ENCODE data around the gene KIR3DL1.
"Not testable (repeated sequence)": the region's sequence is repeated elsewhere in the genome, so short reads cannot be mapped to it uniquely, and the experiment has no call there.

KIR3DL1 gene

DNA sequence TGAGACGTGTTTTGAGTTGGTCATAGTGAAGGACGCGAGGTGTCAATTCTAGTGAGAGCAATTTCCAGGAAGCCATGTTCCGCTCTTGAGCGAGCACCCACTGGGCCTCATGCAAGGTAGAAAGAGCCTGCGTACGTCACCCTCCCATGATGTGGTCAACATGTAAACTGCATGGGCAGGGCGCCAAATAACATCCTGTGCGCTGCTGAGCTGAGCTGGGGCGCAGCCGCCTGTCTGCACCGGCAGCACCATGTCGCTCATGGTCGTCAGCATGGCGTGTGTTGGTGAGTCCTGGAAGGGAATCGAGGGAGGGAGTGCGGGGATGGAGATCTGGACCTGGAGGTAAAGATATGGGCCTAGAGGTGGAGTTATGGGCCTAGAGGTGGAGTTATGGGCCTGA is at the start of gene KIR3DL1:
Gene KIR3DL1 (plus strand): TSS at position 218 of the 400 bp plus-strand sequence.
- not testable (repeated sequence) for DNase-seq (ENCODE audit: low read depth in 2 of 2)

DNA sequence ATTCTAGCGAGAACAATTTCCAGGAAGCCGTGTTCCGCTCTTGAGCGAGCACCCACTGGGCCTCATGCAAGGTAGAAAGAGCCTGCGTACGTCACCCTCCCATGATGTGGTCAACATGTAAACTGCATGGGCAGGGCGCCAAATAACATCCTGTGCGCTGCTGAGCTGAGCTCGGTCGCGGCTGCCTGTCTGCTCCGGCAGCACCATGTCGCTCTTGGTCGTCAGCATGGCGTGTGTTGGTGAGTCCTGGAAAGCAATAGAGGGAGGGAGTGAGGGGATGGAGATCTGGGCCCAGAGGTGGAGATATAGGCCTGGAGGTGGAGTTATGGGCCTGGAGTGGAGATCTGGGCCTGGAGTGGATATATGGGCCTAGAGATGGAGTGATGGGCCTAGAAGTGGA is 46.6 kb upstream of the KIR3DL1 start, which contains the start of gene KIR2DL1:
Gene KIR2DL1 (plus strand): TSS at position 148 of the 400 bp plus-strand sequence. CDS start 58 bp downstream, at position 206.
- DNase-seq (ENCODE audit: low read depth in 2 of 2): not testable (repeated sequence)

DNA sequence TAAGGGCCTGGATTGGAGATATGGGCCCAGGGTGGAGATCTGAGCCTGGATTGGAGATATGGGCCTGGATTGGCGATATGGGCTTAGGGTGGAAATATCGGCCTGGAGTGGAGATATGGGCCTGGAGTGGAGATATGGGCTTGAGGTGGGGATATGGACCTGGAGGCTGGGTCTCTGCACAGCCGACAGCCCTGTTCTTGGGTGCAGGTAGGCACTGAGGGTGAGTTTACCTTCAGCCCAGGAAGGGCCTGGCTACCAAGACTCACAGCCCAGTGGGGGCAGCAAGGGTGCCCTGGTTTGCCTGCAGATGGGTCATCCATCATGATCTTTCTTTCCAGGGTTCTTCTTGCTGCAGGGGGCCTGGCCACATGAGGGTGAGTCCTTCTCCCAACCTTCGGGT is 45.8 kb upstream of the KIR3DL1 start:
- DNase-seq (ENCODE audit: low read depth in 2 of 2): not testable (repeated sequence)

DNA sequence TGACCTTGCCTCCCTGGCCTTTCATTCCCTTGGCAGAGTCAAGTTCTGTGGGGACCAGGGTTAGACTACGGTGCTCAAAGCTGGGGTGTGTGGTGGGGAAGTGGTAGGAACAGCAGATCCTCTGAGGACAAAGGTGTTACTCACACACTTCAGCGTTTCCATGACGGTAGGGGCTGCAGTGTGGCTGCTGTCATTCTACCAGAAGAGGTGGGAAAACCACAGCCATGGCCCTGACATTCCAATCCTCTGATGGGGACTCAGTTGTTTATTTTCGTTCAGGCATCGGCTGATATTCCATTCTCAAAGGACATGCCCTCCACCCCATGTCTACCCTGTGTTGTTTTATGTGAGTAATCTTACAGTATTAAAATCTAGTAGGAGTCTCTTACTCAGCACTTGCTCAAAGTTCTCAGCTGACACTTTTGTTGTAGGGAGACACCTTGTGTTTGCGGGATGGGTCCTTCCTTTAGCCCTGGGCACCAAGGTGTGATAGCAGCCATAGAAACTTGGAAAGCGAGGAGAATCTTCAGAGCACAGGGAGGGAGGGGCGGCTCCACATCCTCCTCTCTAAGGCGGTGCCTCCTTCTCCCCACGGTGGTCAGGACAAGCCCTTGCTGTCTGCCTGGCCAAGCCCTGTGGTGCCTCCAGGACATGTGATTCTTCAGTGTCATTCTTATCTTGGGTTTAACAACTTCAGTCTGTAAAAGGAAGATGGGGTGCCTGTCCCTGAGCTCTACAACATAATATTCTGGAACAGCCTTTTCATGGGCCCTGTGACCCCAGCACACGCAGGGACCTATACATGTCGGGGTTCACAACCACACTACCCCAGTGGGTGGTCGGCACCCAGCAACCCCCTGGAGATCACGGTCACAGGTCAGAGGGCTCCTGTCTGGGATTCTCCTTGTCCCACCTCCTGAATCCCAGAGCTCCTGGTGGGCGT is 45.0 kb upstream of the KIR3DL1 start:
- not testable (repeated sequence) for DNase-seq (ENCODE audit: low read depth in 2 of 2)

DNA sequence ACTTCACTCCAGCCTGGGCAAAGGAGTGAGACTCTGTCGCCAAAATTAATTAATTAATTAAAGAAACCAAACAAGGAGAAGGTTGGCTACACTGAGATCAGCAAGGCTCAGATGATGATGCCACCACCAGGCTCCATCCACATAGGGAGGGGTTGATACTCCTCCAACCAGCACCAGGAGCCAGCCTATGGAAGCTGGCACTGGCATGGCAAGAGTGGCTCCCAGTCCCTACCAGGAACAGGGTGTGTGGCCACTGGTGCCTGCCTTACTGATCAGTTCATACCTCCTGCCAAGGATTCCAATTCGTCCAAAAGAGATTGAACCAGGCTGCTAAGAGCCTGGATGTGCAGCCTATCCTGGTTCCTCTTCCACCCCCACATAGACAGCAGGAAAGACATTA is 43.6 kb upstream of the KIR3DL1 start:
- not testable (repeated sequence) for DNase-seq (ENCODE audit: low read depth in 2 of 2)

DNA sequence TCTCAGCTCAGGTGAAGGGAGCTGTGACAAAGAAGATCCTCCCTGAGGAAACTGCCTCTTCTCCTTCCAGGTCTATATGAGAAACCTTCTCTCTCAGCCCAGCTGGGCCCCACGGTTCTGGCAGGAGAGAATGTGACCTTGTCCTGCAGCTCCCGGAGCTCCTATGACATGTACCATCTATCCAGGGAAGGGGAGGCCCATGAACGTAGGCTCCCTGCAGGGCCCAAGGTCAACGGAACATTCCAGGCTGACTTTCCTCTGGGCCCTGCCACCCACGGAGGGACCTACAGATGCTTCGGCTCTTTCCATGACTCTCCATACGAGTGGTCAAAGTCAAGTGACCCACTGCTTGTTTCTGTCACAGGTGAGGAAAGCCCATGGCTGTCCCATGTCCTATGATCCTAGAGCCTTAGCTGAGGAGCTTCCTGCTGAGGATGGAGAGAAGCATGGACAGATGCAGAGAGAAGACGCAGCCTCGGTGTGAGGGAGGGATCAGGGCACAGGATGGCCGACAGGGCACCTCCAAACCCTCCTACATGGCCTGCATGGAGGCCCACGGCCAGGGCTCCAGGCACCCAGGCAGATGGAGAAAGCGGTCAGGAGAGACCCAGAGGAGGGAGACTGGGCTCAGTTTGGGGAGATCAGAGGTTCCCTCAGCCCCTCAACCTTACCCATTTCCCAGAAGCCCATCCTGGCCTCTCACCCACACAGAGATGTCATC is 41.0 kb upstream of the KIR3DL1 start:
- DNase-seq (ENCODE audit: low read depth in 2 of 2): not testable (repeated sequence)

DNA sequence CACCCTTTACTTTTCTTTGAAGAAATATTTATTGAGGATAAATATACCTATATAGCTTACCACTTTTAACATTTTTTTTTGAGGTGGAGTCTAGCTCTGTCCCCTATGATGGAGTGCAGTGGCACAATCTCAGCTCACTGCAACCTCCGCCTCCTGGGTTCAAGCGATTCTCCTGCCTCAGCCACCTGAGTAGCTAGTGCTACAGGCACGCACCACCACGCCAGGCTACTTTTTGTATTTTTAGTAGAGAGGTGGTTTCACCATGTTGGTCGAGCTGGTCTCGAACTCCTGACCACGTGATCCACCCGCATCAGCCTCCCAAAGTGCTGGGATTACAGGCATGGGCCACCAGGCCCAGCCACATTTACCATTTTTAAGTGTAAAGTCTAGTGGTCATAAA is 40.4 kb upstream of the KIR3DL1 start:
- DNase-seq (ENCODE audit: low read depth in 2 of 2): not testable (repeated sequence)

DNA sequence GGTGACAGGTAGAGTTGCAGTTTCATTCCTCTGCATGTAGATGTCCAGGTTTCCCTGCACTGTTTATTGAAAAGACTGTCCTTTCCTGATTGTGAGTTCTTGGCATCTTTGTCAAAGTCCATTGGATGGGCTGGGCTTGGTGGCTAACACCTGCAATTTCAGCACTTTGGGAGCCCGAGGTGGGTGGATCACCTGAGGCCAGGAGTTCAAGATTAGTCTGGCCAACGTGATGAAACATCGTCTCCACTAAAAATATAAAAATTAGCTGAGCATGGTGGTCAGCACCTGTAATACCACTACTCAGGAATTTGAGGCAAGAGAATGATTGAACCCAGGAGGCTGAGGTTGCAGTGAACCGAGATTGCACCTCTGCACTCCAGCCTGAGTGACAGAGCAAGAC is 38.4 kb upstream of the KIR3DL1 start:
- DNase-seq (ENCODE audit: low read depth in 2 of 2): not testable (repeated sequence)

DNA sequence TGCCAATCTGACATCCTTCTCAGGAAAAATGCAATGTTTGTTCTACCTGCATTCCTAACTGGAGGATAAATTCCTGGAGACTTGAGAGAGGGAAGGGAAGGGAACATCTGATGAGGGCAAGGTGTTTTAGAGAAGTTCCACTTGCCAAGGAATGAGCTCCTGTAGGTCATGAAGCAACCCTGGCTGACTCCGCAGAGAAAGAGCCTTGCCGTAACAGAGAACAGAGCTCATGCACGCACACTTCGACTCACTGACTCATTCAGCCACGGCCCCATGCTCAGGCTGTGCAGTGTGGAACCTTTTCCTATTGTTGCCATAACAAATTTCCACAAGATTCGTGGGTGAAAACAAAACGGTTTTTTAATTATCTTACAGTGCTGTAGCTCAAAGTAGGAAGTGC is 37.4 kb upstream of the KIR3DL1 start:
- not testable (repeated sequence) for DNase-seq (ENCODE audit: low read depth in 2 of 2)

DNA sequence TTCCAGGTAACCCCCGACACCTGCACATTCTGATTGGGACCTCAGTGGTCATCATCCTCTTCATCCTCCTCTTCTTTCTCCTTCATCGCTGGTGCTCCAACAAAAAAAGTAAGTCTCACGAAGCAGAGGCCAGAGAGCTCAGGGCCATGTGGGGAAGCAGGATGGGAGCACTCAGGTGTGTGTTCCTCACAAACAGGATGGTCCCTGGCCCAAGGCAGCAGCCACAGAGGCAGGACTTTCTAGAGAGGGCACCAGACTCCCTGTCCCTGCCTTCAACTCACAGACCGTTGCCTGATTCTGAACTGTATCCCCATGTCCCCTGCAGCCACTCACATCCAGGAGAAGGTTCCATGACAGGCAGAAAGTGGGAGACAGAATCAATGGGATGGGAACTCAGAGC is 33.4 kb upstream of the KIR3DL1 start:
- not testable (repeated sequence) for DNase-seq (ENCODE audit: low read depth in 2 of 2)

DNA sequence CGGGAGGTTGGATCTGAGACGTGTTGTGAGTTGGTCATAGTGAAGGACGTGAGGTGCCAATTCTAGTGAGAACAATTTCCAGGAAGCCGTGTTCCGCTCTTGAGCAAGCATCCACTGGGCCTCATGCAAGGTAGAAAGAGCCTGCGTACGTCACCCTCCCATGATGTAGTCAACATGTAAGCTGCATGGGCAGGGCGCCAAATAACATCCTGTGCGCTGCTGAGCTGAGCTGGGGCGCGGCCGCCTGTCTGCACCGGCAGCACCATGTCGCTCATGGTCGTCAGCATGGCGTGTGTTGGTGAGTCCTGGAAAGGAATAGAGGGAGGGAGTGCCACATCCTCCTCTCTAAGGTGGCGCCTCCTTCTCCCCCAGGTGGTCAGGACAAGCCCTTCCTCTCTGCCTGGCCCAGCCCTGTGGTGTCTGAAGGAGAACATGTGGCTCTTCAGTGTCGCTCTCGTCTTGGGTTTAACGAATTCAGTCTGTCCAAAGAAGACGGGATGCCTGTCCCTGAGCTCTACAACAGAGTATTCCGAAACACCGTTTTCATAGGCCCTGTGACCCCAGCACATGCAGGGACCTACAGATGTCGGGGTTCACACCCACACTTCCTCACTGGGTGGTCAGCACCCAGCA is 30.1 kb upstream of the KIR3DL1 start:
- not testable (repeated sequence) for DNase-seq (ENCODE audit: low read depth in 2 of 2)

DNA sequence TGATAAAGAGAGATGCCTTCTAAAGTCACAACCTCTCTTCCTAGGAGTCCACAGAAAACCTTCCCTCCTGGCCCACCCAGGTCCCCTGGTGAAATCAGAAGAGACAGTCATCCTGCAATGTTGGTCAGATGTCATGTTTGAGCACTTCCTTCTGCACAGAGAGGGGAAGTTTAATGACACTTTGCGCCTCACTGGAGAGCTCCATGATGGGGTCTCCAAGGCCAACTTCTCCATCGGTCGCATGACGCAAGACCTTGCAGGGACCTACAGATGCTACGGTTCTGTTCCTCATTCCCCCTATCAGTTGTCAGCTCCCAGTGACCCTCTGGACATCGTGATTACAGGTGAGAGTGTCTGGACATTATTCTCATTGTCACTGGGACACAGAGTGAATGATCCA is 28.1 kb upstream of the KIR3DL1 start:
- not testable (repeated sequence) for DNase-seq (ENCODE audit: low read depth in 2 of 2)

DNA sequence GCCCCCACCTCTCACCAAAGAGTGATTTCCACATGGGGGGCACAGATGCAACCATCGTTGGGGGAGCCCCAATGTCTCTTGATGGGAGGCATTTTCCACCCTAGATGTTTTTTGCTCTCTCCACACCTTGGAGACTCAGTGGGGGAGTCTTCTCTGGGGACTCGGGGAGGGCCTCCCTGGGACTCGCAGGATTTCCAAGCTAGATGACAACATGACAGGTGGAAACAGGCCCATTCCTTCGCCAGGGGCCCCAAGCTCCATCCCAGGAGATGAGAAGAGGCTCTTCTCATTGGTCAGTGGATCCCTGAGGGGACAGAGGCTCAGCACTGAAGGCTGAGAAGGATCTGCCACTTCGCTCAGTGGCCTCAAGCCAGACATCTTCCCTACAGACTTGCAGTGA is 25.6 kb upstream of the KIR3DL1 start:
- DNase-seq (ENCODE audit: low read depth in 2 of 2): no peak

DNA sequence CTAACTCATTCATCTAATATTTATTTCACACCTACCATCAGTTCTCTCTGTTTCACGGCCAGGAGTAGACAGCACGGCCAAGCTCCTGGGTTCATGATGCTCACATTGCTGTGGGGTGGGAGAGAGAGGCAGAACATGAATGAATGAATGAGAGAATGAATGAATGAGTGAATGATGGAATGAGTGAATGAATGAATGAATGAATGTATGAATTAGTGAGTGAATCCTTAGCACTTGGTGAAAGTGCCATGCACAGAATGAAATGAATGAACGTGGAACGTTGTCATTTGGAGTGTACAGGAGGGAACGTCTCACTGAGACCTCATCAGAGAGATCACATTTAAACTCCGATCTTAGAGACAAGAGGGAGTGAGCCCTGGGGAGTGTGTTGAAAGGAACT is 24.8 kb upstream of the KIR3DL1 start:
- no peak for DNase-seq (ENCODE audit: low read depth in 2 of 2)

DNA sequence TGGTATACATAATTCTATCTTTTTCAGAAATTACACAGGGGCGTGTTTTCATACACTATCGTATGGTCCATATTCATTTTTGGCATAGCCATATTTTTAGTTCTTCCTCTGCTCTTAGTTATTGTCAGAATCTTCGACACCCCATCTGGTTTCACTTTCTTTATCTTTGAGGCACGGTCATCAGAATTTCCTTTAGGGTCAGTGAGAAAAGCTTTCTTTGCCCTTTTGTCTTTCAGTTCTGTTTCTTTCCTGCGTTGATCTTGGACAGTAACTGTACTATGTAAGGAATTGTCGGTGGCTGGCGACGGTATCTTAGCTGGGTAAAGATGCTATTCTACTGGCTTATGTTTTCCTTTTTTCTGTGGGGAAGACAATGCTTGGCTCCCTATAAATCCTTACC is 23.5 kb upstream of the KIR3DL1 start:
- DNase-seq (ENCODE audit: low read depth in 2 of 2): no peak

DNA sequence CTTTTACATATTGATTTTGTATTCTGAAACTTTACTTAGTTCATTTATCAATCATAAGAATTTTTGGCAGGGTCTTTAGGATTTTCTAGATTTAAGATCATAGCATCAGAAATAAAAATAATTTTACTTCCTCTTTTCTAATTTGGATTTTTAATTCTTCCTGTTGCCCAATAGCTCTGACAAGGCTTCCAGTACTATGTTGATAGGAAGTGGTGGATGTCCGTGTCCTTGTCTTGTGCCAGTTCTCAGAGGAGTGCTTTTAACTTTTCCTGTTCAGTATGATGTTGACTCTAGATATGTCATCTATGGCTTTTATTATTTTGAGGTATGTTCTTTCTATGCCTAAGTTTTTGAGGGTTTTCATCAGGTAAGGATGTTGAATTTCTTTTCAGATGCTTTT is 20.5 kb upstream of the KIR3DL1 start:
- no peak for DNase-seq (ENCODE audit: low read depth in 2 of 2)

DNA sequence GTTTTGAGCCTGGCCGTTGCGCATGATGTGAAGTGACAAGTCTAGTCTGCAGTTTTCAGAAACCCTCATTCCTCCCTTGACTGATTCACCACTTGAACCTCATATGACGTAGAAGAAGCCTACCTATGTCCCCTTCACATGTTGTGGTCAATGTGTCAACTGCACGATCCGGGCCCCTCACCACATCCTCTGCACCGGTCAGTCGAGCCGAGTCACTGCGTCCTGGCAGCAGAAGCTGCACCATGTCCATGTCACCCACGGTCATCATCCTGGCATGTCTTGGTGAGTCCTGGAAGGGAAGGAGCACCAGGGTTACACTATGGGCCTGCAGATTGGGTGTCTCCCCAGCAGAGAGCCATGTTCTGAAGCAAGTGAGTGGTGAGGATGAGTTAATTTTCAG is 12.9 kb upstream of the KIR3DL1 start, which contains the start of gene KIR2DL4:
Gene KIR2DL4 (plus strand): TSS at position 201 of the 400 bp plus-strand sequence. CDS start 42 bp downstream, at position 243.
- DNase-seq (ENCODE audit: low read depth in 2 of 2): no peak

DNA sequence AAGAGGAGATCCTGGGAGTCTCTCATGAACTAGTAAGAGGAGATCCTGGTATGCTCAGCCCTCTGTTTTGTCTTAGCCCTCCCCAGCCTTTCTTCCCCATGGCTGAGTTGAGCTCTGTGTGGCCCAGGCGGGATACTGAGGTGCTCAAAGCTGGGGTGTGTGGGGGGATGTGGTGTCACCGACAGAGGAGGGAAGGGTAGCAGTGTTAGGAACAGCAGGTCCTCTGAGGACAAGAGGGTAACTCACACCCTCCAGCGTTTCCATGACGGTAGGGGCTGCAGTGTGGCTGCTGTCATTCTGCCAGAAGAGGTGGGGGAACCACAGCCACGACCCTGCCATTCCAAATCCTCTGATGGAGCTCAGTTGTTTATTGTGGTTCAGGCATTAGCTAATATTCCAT is 12.2 kb upstream of the KIR3DL1 start:
- DNase-seq (ENCODE audit: low read depth in 2 of 2): no peak

DNA sequence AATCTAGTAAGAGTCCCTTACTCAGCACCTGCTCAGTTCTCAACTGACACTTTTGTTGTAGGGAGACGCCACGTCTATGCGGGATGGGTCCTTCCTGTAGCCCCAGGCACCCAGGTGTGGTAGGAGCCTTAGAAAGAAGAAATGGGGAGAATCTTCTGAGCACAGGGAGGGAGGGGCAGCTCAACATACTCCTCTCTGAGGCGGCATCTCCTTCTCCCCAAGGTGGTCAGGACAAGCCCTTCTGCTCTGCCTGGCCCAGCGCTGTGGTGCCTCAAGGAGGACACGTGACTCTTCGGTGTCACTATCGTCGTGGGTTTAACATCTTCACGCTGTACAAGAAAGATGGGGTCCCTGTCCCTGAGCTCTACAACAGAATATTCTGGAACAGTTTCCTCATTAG is 11.7 kb upstream of the KIR3DL1 start:
- DNase-seq (ENCODE audit: low read depth in 2 of 2): no peak

DNA sequence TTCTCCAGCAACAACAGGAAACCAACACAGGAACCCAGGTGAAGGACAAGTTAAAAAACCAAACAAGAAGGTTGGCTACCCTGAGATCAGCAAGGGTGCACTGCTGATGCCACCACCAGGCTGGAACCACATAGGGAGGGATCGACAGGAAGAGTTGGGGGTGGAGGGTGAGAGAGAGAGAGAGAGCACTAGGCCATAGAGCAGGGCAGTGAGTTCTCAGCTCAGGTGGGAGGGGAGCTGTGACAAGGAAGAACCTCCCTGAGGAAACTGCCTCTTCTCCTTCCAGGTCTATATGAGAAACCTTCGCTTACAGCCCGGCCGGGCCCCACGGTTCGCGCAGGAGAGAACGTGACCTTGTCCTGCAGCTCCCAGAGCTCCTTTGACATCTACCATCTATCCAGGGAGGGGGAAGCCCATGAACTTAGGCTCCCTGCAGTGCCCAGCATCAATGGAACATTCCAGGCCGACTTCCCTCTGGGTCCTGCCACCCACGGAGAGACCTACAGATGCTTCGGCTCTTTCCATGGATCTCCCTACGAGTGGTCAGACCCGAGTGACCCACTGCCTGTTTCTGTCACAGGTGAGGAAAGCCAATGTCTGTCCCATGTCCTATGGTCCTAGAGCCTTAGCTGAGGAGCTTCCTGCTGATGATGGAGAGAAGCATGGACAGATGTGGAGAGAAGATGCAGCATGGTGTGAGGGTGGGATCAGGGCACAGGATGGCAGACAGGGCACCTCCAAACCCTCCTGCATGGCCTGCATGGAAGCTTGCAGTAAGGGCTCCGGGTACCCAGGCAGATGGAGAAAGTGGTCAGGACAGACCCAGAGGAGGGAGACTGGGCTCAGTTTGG is 10.4 kb upstream of the KIR3DL1 start:
- DNase-seq (ENCODE audit: low read depth in 2 of 2): no peak

DNA sequence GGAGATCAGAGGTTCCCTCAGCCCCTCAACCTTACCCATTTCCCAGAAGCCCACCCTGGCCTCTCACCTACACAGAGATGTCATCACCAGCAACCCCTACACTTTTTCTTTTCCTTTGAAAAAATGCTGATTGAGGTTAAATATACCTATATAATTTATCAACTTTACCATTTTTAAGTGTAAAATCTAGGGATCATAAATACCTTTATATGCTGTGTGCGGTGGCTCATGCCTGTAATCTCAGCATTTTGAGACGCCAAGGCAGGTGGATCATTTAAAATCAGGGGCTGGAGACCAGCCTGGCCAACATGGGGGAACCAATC is 9.8 kb upstream of the KIR3DL1 start:
- no peak for DNase-seq (ENCODE audit: low read depth in 2 of 2)
